GM19238 (cell line): ENCODE results near the gene CALHM6.

Experiments
- DNase-seq: peaks from one replicate; pipeline ENCODE4 v3.0.0; 2011; ENCODE audit warnings: low spot score; ENCODE audit not compliant: insufficient read length

Gene CALHM6

GRCh38 chr6:116461331-116461931 is at the start of gene CALHM6:
Gene CALHM6, plus strand, starts transcription at chr6:116461375. Its CDS starts 555 bp downstream, at chr6:116461930.
- no peak for DNase-seq

- no peak for DNase-seq
Observed at GRCh38 chr6:116412270-116412669, 48.9 kb upstream of the CALHM6 start.

- no peak for DNase-seq
Observed at GRCh38 chr6:116413357-116413756, 47.8 kb upstream of the CALHM6 start.

GRCh38 chr6:116417661-116418060 is 43.5 kb upstream of the CALHM6 start:
- DNase-seq: no peak

GRCh38 chr6:116419069-116419786 is 41.9 kb upstream of the CALHM6 start:
- DNase-seq: no peak

- no peak for DNase-seq
Observed at GRCh38 chr6:116420341-116420740, 40.8 kb upstream of the CALHM6 start.

GRCh38 chr6:116422238-116422637 is 38.9 kb upstream of the CALHM6 start:
- no peak for DNase-seq

- DNase-seq: no peak
Observed at GRCh38 chr6:116424001-116424400, 37.2 kb upstream of the CALHM6 start.

GRCh38 chr6:116426551-116426950 is 34.6 kb upstream of the CALHM6 start:
- DNase-seq: no peak

- DNase-seq: no peak
Observed at GRCh38 chr6:116429111-116429510, 32.1 kb upstream of the CALHM6 start.

- no peak for DNase-seq
Observed at GRCh38 chr6:116430860-116431259, 30.3 kb upstream of the CALHM6 start.

GRCh38 chr6:116431964-116432595 is 29.1 kb upstream of the CALHM6 start:
- no peak for DNase-seq

GRCh38 chr6:116433206-116433712 is 27.9 kb upstream of the CALHM6 start:
- DNase-seq: no peak

- DNase-seq: no peak
Observed at GRCh38 chr6:116434056-116434725, 27.0 kb upstream of the CALHM6 start.

- no peak for DNase-seq
Observed at GRCh38 chr6:116436586-116436985, 24.6 kb upstream of the CALHM6 start.

GRCh38 chr6:116437656-116438055 is 23.5 kb upstream of the CALHM6 start:
- DNase-seq: no peak

GRCh38 chr6:116438590-116439448 is 22.4 kb upstream of the CALHM6 start:
- no peak for DNase-seq

GRCh38 chr6:116439522-116440051 is 21.6 kb upstream of the CALHM6 start:
- DNase-seq: no peak

- DNase-seq: no peak
Observed at GRCh38 chr6:116443105-116443504, 18.1 kb upstream of the CALHM6 start.

- no peak for DNase-seq
Observed at GRCh38 chr6:116444092-116444491, 17.1 kb upstream of the CALHM6 start.

- no peak for DNase-seq
Observed at GRCh38 chr6:116444575-116444974, 16.6 kb upstream of the CALHM6 start.
